HG03457 (cell line): ENCODE measurements around the gene HOXA3.

Experiments used
- ATAC-seq: cut with Tn5 transposase; IDR thresholded peaks from one replicate; pipeline ENCODE4 v1.9.1; 2021; ENCODE audit warnings: moderate number of reproducible peaks; ENCODE audit not compliant: unreplicated experiment

Gene HOXA3

DNA sequence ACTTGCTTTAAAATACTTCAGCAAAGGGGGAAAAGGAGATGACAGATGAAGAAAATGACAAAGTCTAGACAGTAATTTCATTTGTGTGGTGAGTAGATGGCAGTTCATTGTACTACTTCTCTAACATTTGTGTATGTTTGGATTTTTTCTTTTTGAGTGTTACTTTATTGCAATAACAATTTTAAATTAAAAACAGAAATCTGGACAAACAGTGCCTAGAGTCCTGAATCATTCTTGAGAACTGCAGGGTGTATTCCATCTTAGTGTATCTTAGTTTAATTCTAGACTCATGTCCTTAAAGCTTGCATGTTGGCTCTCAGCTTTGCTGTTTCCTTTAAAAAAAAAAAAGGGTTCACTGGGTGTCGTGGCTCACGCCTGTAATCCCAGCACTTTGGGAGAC, 87.7 kb downstream of the HOXA3 start:
- ATAC-seq, result no peak

- no peak for ATAC-seq
Observed at GRCh38 chr7:27064159-27064558, 88.2 kb downstream of the HOXA3 start.

DNA sequence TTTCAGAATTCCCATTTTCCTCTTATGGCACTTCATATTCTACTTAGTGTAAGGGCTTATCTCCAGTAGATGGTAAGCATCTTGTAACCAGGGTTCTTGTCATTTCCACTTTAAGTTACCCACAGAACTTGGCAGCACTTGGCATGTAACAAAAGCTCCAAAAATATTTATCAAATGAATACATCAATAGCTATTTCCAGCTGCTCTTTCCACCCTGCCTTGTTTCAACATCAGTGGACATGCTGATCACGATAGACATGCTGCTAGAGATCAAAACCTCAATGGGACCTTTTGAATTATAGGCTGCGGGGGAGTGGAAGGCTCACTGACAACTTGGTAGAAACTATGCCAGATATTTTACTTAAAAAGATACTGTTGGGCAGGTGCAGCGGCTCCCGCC, 89.4 kb downstream of the HOXA3 start:
- ATAC-seq, result no peak
